Activated CD8-positive, alpha-beta T cell treated with anti-CD3 and anti-CD28 coated beads, Interleukin-2, amount 10 ng/mL, durations not matched to agents 7 days and 5 days (primary cell): ENCODE results near the gene PDCD11. TPM values are rescaled to one million over a fixed set of nuclear protein-coding genes. Genes with fewer than 3 reads are reported as not detected.
"Not testable (repeated sequence)": the region's sequence is repeated elsewhere in the genome, so short reads cannot be mapped to it uniquely, and the experiment has no call there.

Source experiments
- ATAC-seq: fragments of 150-1000 bp; cut with Tn5 transposase; one replicate; pipeline ENCODE4 v1.10.0; 2021; ENCODE audit warnings: moderate library complexity
- CTCF ChIA-PET: fragments of 350-600 bp; sonication (Branson Sonifier 250); formaldehyde crosslinking; loops from one replicate; lab custom pipeline; 2021; ENCODE audit warnings: antibody characterized with exemption; lab: Charles Lee
- POLR2A ChIA-PET: fragments of 350-600 bp; sonication (Branson Sonifier 250); formaldehyde crosslinking; loops from one replicate; lab custom pipeline; 2021; ENCODE audit warnings: antibody characterized with exemption; lab: Charles Lee
- DNase-seq: peaks from one replicate; pipeline ENCODE4 v3.0.0-alpha.2; 2020
- H3K27ac Mint-ChIP-seq: one replicate; pipeline ENCODE4 v1.8.0; 2021; ENCODE audit warnings: mild to moderate bottlenecking, mixed read lengths
- H3K27me3 Mint-ChIP-seq: one replicate; pipeline ENCODE4 v1.8.0; 2021; ENCODE audit warnings: low read depth, mixed read lengths
- H3K36me3 Mint-ChIP-seq: one replicate; pipeline ENCODE4 v1.8.0; 2021; ENCODE audit warnings: low read depth, mixed read lengths
- H3K4me1 Mint-ChIP-seq: one replicate; pipeline ENCODE4 v1.8.0; 2021; ENCODE audit warnings: low read depth, mixed read lengths
- H3K4me3 Mint-ChIP-seq: one replicate; pipeline ENCODE4 v1.8.0; 2021; ENCODE audit warnings: mild to moderate bottlenecking, mixed read lengths
- H3K9me3 Mint-ChIP-seq: one replicate; pipeline ENCODE4 v1.8.0; 2022; ENCODE audit warnings: mixed read lengths; ENCODE audit not compliant: insufficient read depth
- total RNA-seq, 2 experiments: library from RNA; stranded (reverse); gene quantifications; one replicate each; pipeline ENCODE4 v1.2.3, GENCODE V29; 2021

Gene PDCD11
- total RNA-seq, 2 experiments from 2014 or later: 57.1 to 57.4 TPM

GRCh38 chr10:103475437-103475836 is 79.0 kb downstream of the PDCD11 start:
- Mint-ChIP-seq H3K9me3 (no peaks in the 10 kb centered on the region), H3K27ac (no peak overlapping the region), H3K27me3 (no peaks in the 10 kb centered on the region), H3K4me3 (no peak overlapping the region), H3K4me1 (peaks cover 72% of the 10 kb centered on the region), H3K36me3 (peaks cover 3% of the 10 kb centered on the region)
- ATAC-seq (no peak), DNase-seq (no peak)
- ChIA-PET POLR2A (interaction anchor here (4.2 kb wide), 1 partner anchor 25 kb away, joined by 19 read pairs; no protein-coding TSS in a partner anchor), CTCF (interaction anchor here (0.6 to 5.4 kb wide), 12 partner anchors 10 to 75 kb away, joined by 3 to 54 read pairs (median 7); partner anchors contain the start of genes CALHM1 and CALHM2)

- Mint-ChIP-seq H3K9me3 (no peaks in the 10 kb centered on the region), H3K4me1 (peaks cover 70% of the 10 kb centered on the region), H3K27ac (peak overlapping the region; percentile 74), H3K4me3 (no peak overlapping the region), H3K36me3 (no peaks in the 10 kb centered on the region), H3K27me3 (no peaks in the 10 kb centered on the region)
- CTCF ChIA-PET: interaction anchor here (0.8 to 5.4 kb wide), 16 partner anchors 10 to 80 kb away, joined by 3 to 54 read pairs (median 5); partner anchors contain the start of genes ATP5MK, CALHM1, CALHM2 and PDCD11
- DNase-seq: peak; percentile 54
- POLR2A ChIA-PET: interaction anchor here (0.8 to 4.2 kb wide), 2 partner anchors 26 to 34 kb away, joined by 3 to 19 read pairs; no protein-coding TSS in a partner anchor
- ATAC-seq: peak; percentile 34
Measured at GRCh38 chr10:103476046-103476768, 79.8 kb downstream of the PDCD11 start.

- ChIA-PET POLR2A (no interaction called here), CTCF (interaction anchor here (4.5 to 5.4 kb wide), 2 partner anchors 27 to 61 kb away, joined by 51 to 54 read pairs; partner anchors contain the start of gene CALHM2)
- Mint-ChIP-seq H3K27ac (no peak overlapping the region), H3K9me3 (no peaks in the 10 kb centered on the region), H3K4me1 (peaks cover 58% of the 10 kb centered on the region), H3K4me3 (no peak overlapping the region), H3K36me3 (no peaks in the 10 kb centered on the region), H3K27me3 (no peaks in the 10 kb centered on the region)
- no peak for ATAC-seq
- no peak for DNase-seq
Measured at GRCh38 chr10:103478671-103479070, 82.2 kb downstream of the PDCD11 start.

GRCh38 chr10:103479135-103479534 is 82.7 kb downstream of the PDCD11 start, which contains the start of gene CALHM3:
CALHM3 (minus strand) TSS chr10:103479240; CDS start chr10:103479032, 208 bp downstream.
- ChIA-PET POLR2A (no interaction called here), CTCF (no interaction called here)
- ATAC-seq: no peak
- DNase-seq: no peak
- Mint-ChIP-seq H3K9me3 (no peaks in the 10 kb centered on the region), H3K4me3 (no peak within 1 kb of the TSS), H3K27me3 (no peaks in the 10 kb centered on the region), H3K36me3 (no peaks in the 10 kb centered on the region), H3K4me1 (peaks cover 55% of the 10 kb centered on the region), H3K27ac (peak within 1 kb of the TSS; percentile 48)

- CTCF ChIA-PET: interaction anchor here (0.8 to 2.3 kb wide), 12 partner anchors 8 to 146 kb away, joined by 3 to 34 read pairs (median 3); partner anchors contain the start of genes CALHM1 and CALHM2
- Mint-ChIP-seq H3K36me3 (no peaks in the 10 kb centered on the region), H3K27me3 (no peaks in the 10 kb centered on the region), H3K4me3 (no peak overlapping the region), H3K9me3 (no peaks in the 10 kb centered on the region), H3K4me1 (peaks cover 46% of the 10 kb centered on the region), H3K27ac (peak overlapping the region; percentile 15)
- DNase-seq (no peak), ATAC-seq (no peak)
- POLR2A ChIA-PET: interaction anchor here (2.0 kb wide), 1 partner anchor 28 kb away, joined by 8 read pairs; the partner anchor contains the start of gene CALHM2
Measured at GRCh38 chr10:103480521-103480920, 84.1 kb downstream of the PDCD11 start.

- H3K9me3 Mint-ChIP-seq: no peaks in the 10 kb centered on the region
- ChIA-PET CTCF (interaction anchor here (1.0 to 5.3 kb wide), 7 partner anchors 10 to 94 kb away, joined by 3 to 148 read pairs (median 11); partner anchors contain the start of gene CALHM2), POLR2A (interaction anchor here (2.0 kb wide), 1 partner anchor 30 kb away, joined by 8 read pairs; the partner anchor contains the start of gene CALHM2)
- H3K4me3 Mint-ChIP-seq: no peak overlapping the region
- ATAC-seq (peak; percentile 89), DNase-seq (peak; percentile 75)
- peaks cover 3% of the 10 kb centered on the region for H3K27me3 Mint-ChIP-seq
- peaks cover 34% of the 10 kb centered on the region for H3K4me1 Mint-ChIP-seq
- peak overlapping the region; percentile 30 for H3K27ac Mint-ChIP-seq
- H3K36me3 Mint-ChIP-seq: no peaks in the 10 kb centered on the region
Measured at GRCh38 chr10:103481974-103482531, 85.6 kb downstream of the PDCD11 start.

GRCh38 chr10:103486635-103487409 is 90.4 kb downstream of the PDCD11 start:
- peaks cover 27% of the 10 kb centered on the region for H3K4me1 Mint-ChIP-seq
- H3K27me3 Mint-ChIP-seq, ATAC-seq, H3K4me3 Mint-ChIP-seq, H3K36me3 Mint-ChIP-seq, H3K9me3 Mint-ChIP-seq, DNase-seq, H3K27ac Mint-ChIP-seq, POLR2A ChIA-PET: not testable (repeated sequence)
- CTCF ChIA-PET: interaction anchor here (0.6 to 5.3 kb wide), 21 partner anchors 10 to 651 kb away, joined by 3 to 148 read pairs (median 6); partner anchors contain the start of genes ATP5MK, CALHM2 and PDCD11

- H3K9me3 Mint-ChIP-seq: no peaks in the 10 kb centered on the region
- H3K4me1 Mint-ChIP-seq: peaks cover 22% of the 10 kb centered on the region
- POLR2A ChIA-PET: no interaction called here
- CTCF ChIA-PET: interaction anchor here (2.3 to 5.3 kb wide), 3 partner anchors 10 to 70 kb away, joined by 10 to 148 read pairs (median 14); no protein-coding TSS in a partner anchor
- no peak overlapping the region for H3K4me3 Mint-ChIP-seq
- no peak overlapping the region for H3K27ac Mint-ChIP-seq
- ATAC-seq: no peak
- DNase-seq: no peak
- H3K27me3 Mint-ChIP-seq: peaks cover 13% of the 10 kb centered on the region
- no peaks in the 10 kb centered on the region for H3K36me3 Mint-ChIP-seq
Measured at GRCh38 chr10:103487410-103487708, 90.9 kb downstream of the PDCD11 start.

GRCh38 chr10:103490986-103491314 is 94.5 kb downstream of the PDCD11 start:
- Mint-ChIP-seq H3K27ac (no peak overlapping the region), H3K4me1 (peaks cover 29% of the 10 kb centered on the region), H3K4me3 (no peak overlapping the region), H3K36me3 (no peaks in the 10 kb centered on the region), H3K9me3 (no peaks in the 10 kb centered on the region), H3K27me3 (peaks cover 39% of the 10 kb centered on the region)
- CTCF ChIA-PET: interaction anchor here (0.8 to 4.1 kb wide), 8 partner anchors 8 to 247 kb away, joined by 3 to 45 read pairs (median 3); partner anchors contain the start of gene CALHM2
- ATAC-seq: peak; percentile 45
- POLR2A ChIA-PET: interaction anchor here (0.6 kb wide), 1 partner anchor 143 kb away, joined by 3 read pairs; no protein-coding TSS in a partner anchor
- no peak for DNase-seq

- Mint-ChIP-seq H3K27ac (no peak overlapping the region), H3K36me3 (no peaks in the 10 kb centered on the region), H3K27me3 (peaks cover 45% of the 10 kb centered on the region), H3K4me3 (no peak overlapping the region), H3K9me3 (no peaks in the 10 kb centered on the region), H3K4me1 (peaks cover 29% of the 10 kb centered on the region)
- DNase-seq (no peak), ATAC-seq (no peak)
- POLR2A ChIA-PET: interaction anchor here (1.0 kb wide), 1 partner anchor 12 kb away, joined by 3 read pairs; no protein-coding TSS in a partner anchor
- CTCF ChIA-PET: interaction anchor here (0.7 to 4.1 kb wide), 6 partner anchors 9 to 1298 kb away, joined by 3 to 45 read pairs (median 6); no protein-coding TSS in a partner anchor
Measured at GRCh38 chr10:103491729-103492364, 95.4 kb downstream of the PDCD11 start.
